Peyer's patch (tissue), 4 donors: ENCODE results near the gene CEACAM19.

Experiments
- CTCF ChIP-seq, 6 experiments: fragments of 450-650 bp in 4 of 6; fragments of 200-600 bp in 2 of 6; sonication (generic) in 1 of 6; IDR thresholded peaks; one replicate each; pipeline ENCODE4 v1.5.1; 2017 to 2019; ENCODE audit warnings: antibody characterized with exemption in 6 of 6, mild to moderate bottlenecking in 3 of 6, moderate library complexity in 1 of 6
- POLR2A ChIP-seq, 2 donors: fragments of 450-650 bp; IDR thresholded peaks; one replicate each; pipeline ENCODE4 v1.5.1; 2017; ENCODE audit warnings: antibody characterized with exemption in 2 of 2, mild to moderate bottlenecking in 2 of 2, moderate library complexity in 2 of 2

- TF ChIP-seq POLR2A (IDR thresholded peaks at IDR 0.05) (no peak), CTCF (IDR thresholded peaks at IDR 0.05) (no peak)
Measured at GRCh38 chr19:44684892-44685863, 13.9 kb downstream of the CEACAM19 start.
